Adrenal gland (tissue), 5 donors: Measurements from ENCODE around the gene BAG3.

Experiments
- CTCF ChIP-seq, 6 experiments: fragments of 450-650 bp in 4 of 6; fragments of 200-600 bp in 2 of 6; sonication (generic) in 1 of 6; IDR thresholded peaks; 1 replicate in 5 of 6; 2 replicates in 1 of 6; pipeline versions ENCODE4 v1.5.1 to v1.8.0; 2016 to 2021; ENCODE audit warnings: antibody characterized with exemption in 6 of 6, mild to moderate bottlenecking in 2 of 6, moderate library complexity in 1 of 6
- POLR2A ChIP-seq, 2 donors: fragments of 450-650 bp; IDR thresholded peaks; one replicate each; pipeline ENCODE4 v1.6.1; 2017; ENCODE audit warnings: antibody characterized with exemption in 2 of 2, mild to moderate bottlenecking in 2 of 2, moderate library complexity in 1 of 2
- donor health status: DM: no; HTN: no; CAD: no.

- peak in 1 of 6 experiments; percentile 24 for TF ChIP-seq CTCF (IDR thresholded peaks at IDR 0.05)
- TF ChIP-seq POLR2A (IDR thresholded peaks at IDR 0.05) = peak; percentile 77 to 79
Measured at GRCh38 chr10:119725517-119725827, 74.3 kb downstream of the BAG3 start.
